Ishikawa (cell line): ENCODE data around the gene PTPA.

Source experiments
- CEBPB ChIP-seq: IDR thresholded peaks from 2 replicates; pipeline ENCODE4 v1.6.1; 2012
- CREB1 ChIP-seq: IDR thresholded peaks from 2 replicates; pipeline ENCODE4 v1.6.1; 2012; ENCODE audit warnings: low read depth
- EGR1 ChIP-seq: IDR thresholded peaks from 2 replicates; pipeline ENCODE4 v1.6.1; 2012
- EP300 ChIP-seq: IDR thresholded peaks from 2 replicates; pipeline ENCODE4 v1.6.1; 2012; ENCODE audit warnings: borderline replicate concordance
- FOXM1 ChIP-seq: IDR thresholded peaks from 2 replicates; pipeline ENCODE4 v1.6.1; 2012; ENCODE audit warnings: low read depth, borderline replicate concordance
- MAX ChIP-seq: IDR thresholded peaks from 2 replicates; pipeline ENCODE4 v1.6.1; 2012
- NFIC ChIP-seq: IDR thresholded peaks from 2 replicates; pipeline ENCODE4 v1.6.1; 2012
- RAD21 ChIP-seq: IDR thresholded peaks from 2 replicates; pipeline ENCODE4 v1.6.1; 2012; ENCODE audit warnings: low read depth
- REST ChIP-seq: IDR thresholded peaks from 2 replicates; pipeline ENCODE4 v1.6.1; 2012; ENCODE audit warnings: low read depth, mild to moderate bottlenecking
- TAF1 ChIP-seq: IDR thresholded peaks from 2 replicates; pipeline ENCODE4 v1.6.1; 2012; ENCODE audit warnings: low read depth, mild to moderate bottlenecking
- TCF12 ChIP-seq: IDR thresholded peaks from 2 replicates; pipeline ENCODE4 v1.6.1; 2012; ENCODE audit warnings: low read depth
- TEAD4 ChIP-seq: IDR thresholded peaks from 2 replicates; pipeline ENCODE4 v1.6.1; 2012
- USF1 ChIP-seq: IDR thresholded peaks from 2 replicates; pipeline ENCODE4 v1.6.1; 2012
- YY1 ChIP-seq: IDR thresholded peaks from 2 replicates; pipeline ENCODE4 v1.6.1; 2012; ENCODE audit warnings: low read depth
- ZBTB7A ChIP-seq: IDR thresholded peaks from 2 replicates; pipeline ENCODE4 v1.6.1; 2012; ENCODE audit warnings: low read depth

PTPA gene

GRCh38 chr9:129170229-129170628, 59.0 kb downstream of the PTPA start:
- no peak for TF ChIP-seq EP300
- no peak for TF ChIP-seq RAD21
- TF ChIP-seq TAF1 = no peak
- TF ChIP-seq CEBPB = no peak
- TF ChIP-seq EGR1 = no peak
- TF ChIP-seq ZBTB7A = no peak

GRCh38 chr9:129171993-129172751, 61.0 kb downstream of the PTPA start:
- TF ChIP-seq EGR1 (no peak), ZBTB7A (no peak), CEBPB (no peak), TEAD4 (no peak), TCF12 (no peak), RAD21 (no peak), MAX (no peak), EP300 (no peak), USF1 (no peak)

GRCh38 chr9:129172816-129173215, 61.6 kb downstream of the PTPA start:
- TF ChIP-seq RAD21 = no peak
- TF ChIP-seq EGR1 = no peak
- no peak for TF ChIP-seq EP300
- no peak for TF ChIP-seq YY1
- no peak for TF ChIP-seq TEAD4
- no peak for TF ChIP-seq USF1
- no peak for TF ChIP-seq REST
- no peak for TF ChIP-seq FOXM1
- TF ChIP-seq NFIC = no peak
- TF ChIP-seq CEBPB = no peak

- no peak for TF ChIP-seq TCF12
- TF ChIP-seq USF1 = peak; percentile 19; the same call in 1 of the 2 replicates
Observed at GRCh38 chr9:129173296-129174101, 62.3 kb downstream of the PTPA start.

- TF ChIP-seq ZBTB7A (peak; percentile 97), TAF1 (no peak), CEBPB (no peak), EP300 (no peak), TCF12 (peak; percentile 38; the same call in 1 of the 2 replicates), RAD21 (peak; percentile 92), NFIC (no peak), USF1 (no peak), MAX (peak; percentile 59), EGR1 (peak; percentile 75), YY1 (peak; percentile 29; the same call in 1 of the 2 replicates)
Observed at GRCh38 chr9:129174102-129174723, 63.0 kb downstream of the PTPA start.

GRCh38 chr9:129174724-129175514, 63.7 kb downstream of the PTPA start:
- TF ChIP-seq TCF12 = peak; percentile 78; the same call in 1 of the 2 replicates
- peak; percentile 66 for TF ChIP-seq NFIC
- peak; percentile 37; the same call in 1 of the 2 replicates for TF ChIP-seq EGR1
- peak; percentile 65; the same call in 1 of the 2 replicates for TF ChIP-seq EP300
- TF ChIP-seq TAF1 = peak; percentile 64; the same call in 1 of the 2 replicates
- TF ChIP-seq CREB1 = no peak
- peak; percentile 21 for TF ChIP-seq RAD21
- TF ChIP-seq TEAD4 = peak; percentile 82
- peak; percentile 1 for TF ChIP-seq ZBTB7A
- TF ChIP-seq CEBPB = no peak
- TF ChIP-seq FOXM1 = no peak
- no peak for TF ChIP-seq USF1
- TF ChIP-seq REST = no peak
- TF ChIP-seq MAX = no peak
- TF ChIP-seq YY1 = peak; percentile 9; the same call in 1 of the 2 replicates
